ENCODE measurements around the gene HNF1A. TPM values are rescaled to one million over a fixed set of nuclear protein-coding genes. Genes with fewer than 3 reads are reported as not detected.

Gene HNF1A
- total and polyA plus RNA-seq, 2 donors (not counting 3 experiments of a cell fraction or from before 2014, with no cell fraction given): not detected

DNA sequence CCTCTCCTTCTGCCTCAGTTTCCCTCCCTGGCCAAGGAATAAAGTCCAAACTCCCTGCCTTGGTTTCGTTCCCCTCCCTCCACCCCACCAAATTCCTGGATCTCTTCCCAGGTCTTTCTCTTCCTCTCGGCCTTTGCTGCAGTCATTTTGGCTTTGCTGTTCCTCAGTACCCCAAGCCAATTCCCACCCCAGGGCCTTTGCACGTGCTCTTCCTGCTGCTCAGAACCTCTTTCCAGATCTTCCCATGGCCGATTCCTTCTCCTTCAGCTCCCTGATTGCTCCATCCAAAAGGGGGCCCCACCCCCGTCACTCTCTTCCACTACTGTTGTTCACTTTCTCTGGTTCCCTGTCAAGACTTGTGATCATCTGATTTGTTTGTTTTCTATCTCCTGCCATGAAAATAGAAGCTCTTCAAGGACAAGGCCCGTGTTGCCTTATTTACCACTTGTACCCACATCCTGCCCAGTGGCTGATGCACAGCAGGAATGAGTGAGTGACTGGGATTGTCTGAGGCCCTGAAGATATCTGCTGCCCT, 3.1 kb downstream of the HNF1A start:
- Histone ChIP-seq H3K4me3 (replicated peaks in 1 of 3; ENCODE audit: insufficient read depth in 1 of 3, low read depth in 1 of 3, low read length in 3 of 3) (no peak overlapping the region), H3K9me1 (replicated peaks; ENCODE audit: control insufficient read depth, extremely low read depth, insufficient read depth, low read length) (no peaks in the 10 kb centered on the region), H3K36me3 (ENCODE audit: control insufficient read depth in 2 of 2, extremely low read depth in 1 of 2, insufficient read depth in 2 of 2, low read length in 2 of 2) (no peaks in the 10 kb centered on the region), H3K9ac (replicated peaks; ENCODE audit: extremely low read depth, insufficient read depth, low read length) (no peak overlapping the region), H3K79me2 (ENCODE audit: control insufficient read depth, insufficient read depth, low read length) (no peaks in the 10 kb centered on the region), H4K20me1 (replicated peaks; ENCODE audit: control insufficient read depth, extremely low read depth, insufficient read depth, low read length) (no peaks in the 10 kb centered on the region), H3K4me1 (ENCODE audit: control insufficient read depth, extremely low read depth, insufficient read depth, low read length) (no peaks in the 10 kb centered on the region), H3K4me2 (ENCODE audit: insufficient read depth, low read length) (no peak overlapping the region), H3K27ac (ENCODE audit: insufficient read depth, low read depth, low read length) (no peak overlapping the region), H2AFZ (ENCODE audit: low read depth, low read length) (no peak overlapping the region), H3K9me3 (replicated peaks; ENCODE audit: control insufficient read depth, insufficient read depth, low read length) (no peaks in the 10 kb centered on the region), H3K27me3 (ENCODE audit: control insufficient read depth in 2 of 2, insufficient read depth in 2 of 2, low read length in 2 of 2) (no peaks in the 10 kb centered on the region)
- POLR2A ChIA-PET: no interaction called here
- TF ChIP-seq POLR2A (IDR thresholded peaks at IDR 0.05; ENCODE audit: low read depth, low read length): no peak
- TF ChIP-seq, protein P1, sequence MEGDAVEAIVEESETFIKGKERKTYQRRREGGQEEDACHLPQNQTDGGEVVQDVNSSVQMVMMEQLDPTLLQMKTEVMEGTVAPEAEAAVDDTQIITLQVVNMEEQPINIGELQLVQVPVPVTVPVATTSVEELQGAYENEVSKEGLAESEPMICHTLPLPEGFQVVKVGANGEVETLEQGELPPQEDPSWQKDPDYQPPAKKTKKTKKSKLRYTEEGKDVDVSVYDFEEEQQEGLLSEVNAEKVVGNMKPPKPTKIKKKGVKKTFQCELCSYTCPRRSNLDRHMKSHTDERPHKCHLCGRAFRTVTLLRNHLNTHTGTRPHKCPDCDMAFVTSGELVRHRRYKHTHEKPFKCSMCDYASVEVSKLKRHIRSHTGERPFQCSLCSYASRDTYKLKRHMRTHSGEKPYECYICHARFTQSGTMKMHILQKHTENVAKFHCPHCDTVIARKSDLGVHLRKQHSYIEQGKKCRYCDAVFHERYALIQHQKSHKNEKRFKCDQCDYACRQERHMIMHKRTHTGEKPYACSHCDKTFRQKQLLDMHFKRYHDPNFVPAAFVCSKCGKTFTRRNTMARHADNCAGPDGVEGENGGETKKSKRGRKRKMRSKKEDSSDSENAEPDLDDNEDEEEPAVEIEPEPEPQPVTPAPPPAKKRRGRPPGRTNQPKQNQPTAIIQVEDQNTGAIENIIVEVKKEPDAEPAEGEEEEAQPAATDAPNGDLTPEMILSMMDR (IDR thresholded peaks at IDR 0.05; ENCODE audit: extremely low read depth in 1 of 2, insufficient read depth in 1 of 2, low read depth in 1 of 2, low read length in 2 of 2): no peak
- TF ChIP-seq JUN (IDR thresholded peaks at IDR 0.05; ENCODE audit: borderline replicate concordance, insufficient read depth, insufficient read length, low read depth): no peak
- TF ChIP-seq GATA2 (IDR thresholded peaks at IDR 0.05; ENCODE audit: insufficient read depth, insufficient read length, low read depth, low read length): no peak
- no peak for TF ChIP-seq FOS (IDR thresholded peaks at IDR 0.05; ENCODE audit: borderline replicate concordance, insufficient read depth, low read length)
- TF ChIP-seq MAX (IDR thresholded peaks at IDR 0.05; ENCODE audit: insufficient read depth, insufficient read length): no peak
- no peak for TF ChIP-seq POLR2AphosphoS5 (IDR thresholded peaks at IDR 0.05; ENCODE audit: insufficient read depth, low read depth, low read length)
- TF ChIP-seq MYC (IDR thresholded peaks at IDR 0.05; ENCODE audit: low read depth, low read length): no peak
- no peak for TF ChIP-seq EZH2 (IDR thresholded peaks at IDR 0.05; ENCODE audit: borderline replicate concordance, low read depth, low read length, severe bottlenecking)
- dilution Hi-C loops (cut with MboI; ENCODE audit: extremely low pct_ligation_motif_present, low sequenced_read_pairs) (no loop called here), intact Hi-C loops (cut with micrococcal nuclease) (loop anchor here (2.0 kb wide), 1 partner anchor 19 kb away; no protein-coding TSS in a partner anchor)
- DNase-seq (ENCODE audit: low read depth, low spot score) (no peak), FAIRE-seq (no peak)
- no TSS peak for BruUV-seq (replicated peaks)
- CTCF ChIA-PET: interaction anchor here (1.1 to 2.6 kb wide), 3 partner anchors 8 to 333 kb away, joined by 3 to 14 read pairs (median 4); no protein-coding TSS in a partner anchor

All from endothelial cell of umbilical vein (primary cell).